ENCODE results near the gene CACNA2D3.

CACNA2D3 gene

DNA sequence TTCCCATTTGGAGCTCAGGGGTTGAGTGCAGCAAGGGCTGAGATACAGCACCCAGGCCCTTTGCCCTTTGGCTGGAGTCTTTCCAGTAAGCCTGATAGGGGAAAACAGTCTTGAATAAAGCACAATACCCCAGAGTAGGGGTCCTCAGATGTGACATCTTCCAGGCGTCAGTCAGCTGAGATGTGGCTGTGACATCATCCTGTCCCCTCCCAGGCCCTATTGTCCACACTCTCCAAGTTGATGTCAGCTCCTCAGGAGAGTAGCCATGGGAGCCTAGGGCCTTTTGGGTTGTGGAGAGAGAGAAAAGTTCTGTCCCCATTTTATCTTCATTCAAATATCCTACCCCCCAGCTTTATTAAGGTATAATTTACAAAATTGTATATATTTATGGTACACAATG, 92.5 kb downstream of the CACNA2D3 start:
- TF ChIP-seq POU2F2 (IDR thresholded peaks at IDR 0.05; ENCODE audit: low read depth, low read length), result no peak
- FAIRE-seq (no peak), DNase-seq (ENCODE audit: insufficient read length, low spot score) (no peak)

DNA sequence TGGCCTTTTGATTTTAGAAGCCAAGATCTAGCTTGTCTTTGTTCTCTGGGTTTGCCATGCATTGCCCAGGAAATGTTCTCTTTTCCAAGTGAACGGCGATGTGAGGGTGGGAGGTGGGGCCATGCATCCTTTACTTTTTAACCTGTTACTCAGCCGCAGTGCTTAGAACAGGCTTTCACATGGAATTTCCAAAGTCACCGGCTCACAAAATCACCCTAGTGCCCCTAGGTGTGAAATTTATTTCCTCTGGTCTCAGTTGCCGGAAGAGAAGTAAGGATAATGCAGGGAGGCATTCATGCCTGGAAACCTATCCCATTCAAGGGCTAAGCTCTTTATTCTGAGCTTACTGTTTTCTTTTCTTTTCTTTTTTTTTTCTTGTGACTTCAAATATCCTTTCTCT, 93.2 kb downstream of the CACNA2D3 start:
- FAIRE-seq, result no peak
- TF ChIP-seq SPI1 (IDR thresholded peaks at IDR 0.05; ENCODE audit: low read depth, low read length) (no peak), POLR2AphosphoS5 (IDR thresholded peaks at IDR 0.05; ENCODE audit: low read depth, low read length) (no peak), TAF1 (IDR thresholded peaks at IDR 0.05; ENCODE audit: low read depth, low read length) (no peak)
- DNase-seq (ENCODE audit: insufficient read length, low spot score), result no peak

DNA sequence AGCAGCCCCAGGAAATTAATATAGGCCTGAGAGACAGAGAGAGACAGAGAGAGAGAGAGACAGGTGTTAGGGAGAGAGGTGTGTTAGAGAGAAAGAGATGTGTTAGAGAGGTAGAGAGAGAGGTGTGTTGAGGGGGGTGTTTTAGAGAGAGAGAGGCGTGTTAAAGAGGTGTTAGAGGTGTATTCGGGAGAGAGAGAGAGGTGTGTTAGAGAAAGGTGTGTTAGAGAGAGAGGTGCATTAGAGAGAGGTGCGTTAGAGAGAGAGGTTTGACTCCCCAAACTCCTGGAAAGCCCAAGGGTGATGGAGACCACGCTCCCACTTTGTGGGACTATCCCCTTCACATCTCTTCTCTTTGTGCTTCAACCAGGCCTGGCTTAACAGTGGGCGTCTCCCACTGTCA, 95.5 kb downstream of the CACNA2D3 start:
- DNase-seq (ENCODE audit: insufficient read length, low spot score), result no peak
- TF ChIP-seq POLR2A (IDR thresholded peaks at IDR 0.05; ENCODE audit: low read depth, low read length) (no peak), POLR2AphosphoS5 (IDR thresholded peaks at IDR 0.05; ENCODE audit: low read depth, low read length) (no peak), SPI1 (IDR thresholded peaks at IDR 0.05; ENCODE audit: low read depth, low read length) (no peak), TAF1 (IDR thresholded peaks at IDR 0.05; ENCODE audit: low read depth, low read length) (no peak), POU2F2 (IDR thresholded peaks at IDR 0.05; ENCODE audit: low read depth, low read length) (no peak), PAX5 (IDR thresholded peaks at IDR 0.05; ENCODE audit: insufficient read depth, low read length, severe bottlenecking) (no peak)
- FAIRE-seq, result no peak

DNA sequence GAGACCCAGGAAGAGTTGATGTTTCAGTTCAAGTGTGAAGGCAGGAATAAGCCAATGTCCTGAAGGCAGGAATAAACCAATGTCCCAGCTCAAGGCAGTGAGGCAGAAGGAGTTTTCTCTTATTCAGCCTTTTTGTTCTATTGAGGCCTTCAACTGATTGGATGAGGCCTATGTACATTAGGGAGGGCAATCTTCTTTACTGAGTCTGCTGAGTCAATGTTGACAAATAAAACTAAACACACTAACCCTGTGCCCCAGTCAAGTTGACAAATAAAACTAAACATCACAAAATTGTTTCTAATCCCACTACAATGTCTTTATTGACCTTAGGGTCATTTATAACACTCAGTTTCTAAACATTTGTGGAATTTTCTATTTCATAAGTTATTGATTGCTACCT, 100.0 kb downstream of the CACNA2D3 start:
- FAIRE-seq (no peak), DNase-seq (ENCODE audit: insufficient read length, low spot score) (no peak)
- TF ChIP-seq POLR2AphosphoS5 (IDR thresholded peaks at IDR 0.05; ENCODE audit: low read depth, low read length) (no peak), PAX5 (IDR thresholded peaks at IDR 0.05; ENCODE audit: insufficient read depth, low read length, severe bottlenecking) (no peak), SPI1 (IDR thresholded peaks at IDR 0.05; ENCODE audit: low read depth, low read length) (no peak), TAF1 (IDR thresholded peaks at IDR 0.05; ENCODE audit: low read depth, low read length) (no peak), POU2F2 (IDR thresholded peaks at IDR 0.05; ENCODE audit: low read depth, low read length) (no peak), POLR2A (IDR thresholded peaks at IDR 0.05; ENCODE audit: low read depth, low read length) (no peak)

DNA sequence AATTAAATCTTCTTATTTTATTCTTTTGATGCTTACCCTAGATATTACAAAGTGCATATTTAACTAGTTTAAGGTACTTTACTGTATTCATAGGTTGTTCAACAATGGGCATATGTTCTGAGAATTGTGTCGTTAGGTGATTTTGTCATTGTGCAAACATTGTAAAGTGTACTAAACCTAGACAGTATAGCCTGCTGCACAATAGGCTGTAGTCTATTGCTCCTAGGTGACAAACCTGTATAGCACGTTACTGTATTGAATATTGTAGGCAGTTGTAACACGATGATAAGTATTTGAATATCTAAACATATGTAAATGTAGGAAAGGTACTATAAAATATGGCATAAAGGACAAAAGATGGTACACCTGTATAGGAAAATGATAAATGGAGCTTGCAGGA, 100.7 kb downstream of the CACNA2D3 start:
- TF ChIP-seq PAX5 (IDR thresholded peaks at IDR 0.05; ENCODE audit: insufficient read depth, low read length, severe bottlenecking), result no peak
- FAIRE-seq, result no peak
- no peak for DNase-seq (ENCODE audit: insufficient read length, low spot score)

GRCh38 chr3:54225841-54226528, 103.6 kb downstream of the CACNA2D3 start:
- no peak for FAIRE-seq
- no peak for DNase-seq (ENCODE audit: insufficient read length, low spot score)
- TF ChIP-seq POLR2AphosphoS5 (IDR thresholded peaks at IDR 0.05; ENCODE audit: low read depth, low read length) (no peak), POU2F2 (IDR thresholded peaks at IDR 0.05; ENCODE audit: low read depth, low read length) (no peak), PAX5 (IDR thresholded peaks at IDR 0.05; ENCODE audit: insufficient read depth, low read length, severe bottlenecking) (no peak), POLR2A (IDR thresholded peaks at IDR 0.05; ENCODE audit: low read depth, low read length) (no peak), TAF1 (IDR thresholded peaks at IDR 0.05; ENCODE audit: low read depth, low read length) (no peak), SPI1 (IDR thresholded peaks at IDR 0.05; ENCODE audit: low read depth, low read length) (no peak)

- DNase-seq (ENCODE audit: insufficient read length, low spot score) (no peak), FAIRE-seq (no peak)
- TF ChIP-seq SPI1 (IDR thresholded peaks at IDR 0.05; ENCODE audit: low read depth, low read length), result no peak
These were observed 106.5 kb downstream of the CACNA2D3 start for GRCh38 chr3:54228806-54229205.

- no peak for DNase-seq (ENCODE audit: insufficient read length, low spot score)
- TF ChIP-seq SPI1 (IDR thresholded peaks at IDR 0.05; ENCODE audit: low read depth, low read length) (no peak), POU2F2 (IDR thresholded peaks at IDR 0.05; ENCODE audit: low read depth, low read length) (no peak), POLR2A (IDR thresholded peaks at IDR 0.05; ENCODE audit: low read depth, low read length) (no peak), PAX5 (IDR thresholded peaks at IDR 0.05; ENCODE audit: insufficient read depth, low read length, severe bottlenecking) (no peak), POLR2AphosphoS5 (IDR thresholded peaks at IDR 0.05; ENCODE audit: low read depth, low read length) (no peak)
- FAIRE-seq, result no peak
These were observed 110.3 kb downstream of the CACNA2D3 start for GRCh38 chr3:54232618-54233017.

- DNase-seq (ENCODE audit: insufficient read length, low spot score), result no peak
- no peak for TF ChIP-seq POLR2AphosphoS5 (IDR thresholded peaks at IDR 0.05; ENCODE audit: low read depth, low read length)
- TF ChIP-seq PAX5 (IDR thresholded peaks at IDR 0.05; ENCODE audit: insufficient read depth, low read length, severe bottlenecking), result no peak
- no peak for TF ChIP-seq POLR2A (IDR thresholded peaks at IDR 0.05; ENCODE audit: low read depth, low read length)
- TF ChIP-seq SPI1 (IDR thresholded peaks at IDR 0.05; ENCODE audit: low read depth, low read length), result no peak
- no peak for TF ChIP-seq TAF1 (IDR thresholded peaks at IDR 0.05; ENCODE audit: low read depth, low read length)
- TF ChIP-seq POU2F2 (IDR thresholded peaks at IDR 0.05; ENCODE audit: low read depth, low read length), result no peak
- no peak for FAIRE-seq
These were observed 113.6 kb downstream of the CACNA2D3 start for GRCh38 chr3:54235998-54236397.

- no peak for TF ChIP-seq TAF1 (IDR thresholded peaks at IDR 0.05; ENCODE audit: low read depth, low read length)
- no peak for TF ChIP-seq POU2F2 (IDR thresholded peaks at IDR 0.05; ENCODE audit: low read depth, low read length)
- TF ChIP-seq PAX5 (IDR thresholded peaks at IDR 0.05; ENCODE audit: insufficient read depth, low read length, severe bottlenecking), result no peak
- TF ChIP-seq SPI1 (IDR thresholded peaks at IDR 0.05; ENCODE audit: low read depth, low read length), result no peak
- TF ChIP-seq POLR2AphosphoS5 (IDR thresholded peaks at IDR 0.05; ENCODE audit: low read depth, low read length), result no peak
- no peak for TF ChIP-seq POLR2A (IDR thresholded peaks at IDR 0.05; ENCODE audit: low read depth, low read length)
- FAIRE-seq (no peak), DNase-seq (ENCODE audit: insufficient read length, low spot score) (no peak)
These were observed 114.8 kb downstream of the CACNA2D3 start for GRCh38 chr3:54237109-54237508.

All from GM12891 (cell line).